KOPT-K1 (cell line): ENCODE measurements around the gene PAX6.

ENCODE experiments used
- H3K27ac ChIP-seq: fragments of 200-600 bp; sonication (generic); 2 replicates; pipeline ENCODE4 v1.5.1; 2016; ENCODE audit warnings: antibody characterized with exemption, mild to moderate bottlenecking, low read depth, low read length; ENCODE audit not compliant: poor library complexity, severe bottlenecking
- H3K36me3 ChIP-seq: fragments of 200-600 bp; sonication (generic); 2 replicates; pipeline ENCODE4 v1.5.1; 2017; ENCODE audit warnings: antibody characterized with exemption, mild to moderate bottlenecking, low read length, moderate library complexity; ENCODE audit not compliant: insufficient read depth
- H3K9me3 ChIP-seq: fragments of 200-600 bp; sonication (generic); 2 replicates; pipeline ENCODE4 v1.5.1; 2017; ENCODE audit warnings: antibody characterized with exemption, low read length, mild to moderate bottlenecking; ENCODE audit not compliant: insufficient read depth, poor library complexity, severe bottlenecking

PAX6 gene

DNA sequence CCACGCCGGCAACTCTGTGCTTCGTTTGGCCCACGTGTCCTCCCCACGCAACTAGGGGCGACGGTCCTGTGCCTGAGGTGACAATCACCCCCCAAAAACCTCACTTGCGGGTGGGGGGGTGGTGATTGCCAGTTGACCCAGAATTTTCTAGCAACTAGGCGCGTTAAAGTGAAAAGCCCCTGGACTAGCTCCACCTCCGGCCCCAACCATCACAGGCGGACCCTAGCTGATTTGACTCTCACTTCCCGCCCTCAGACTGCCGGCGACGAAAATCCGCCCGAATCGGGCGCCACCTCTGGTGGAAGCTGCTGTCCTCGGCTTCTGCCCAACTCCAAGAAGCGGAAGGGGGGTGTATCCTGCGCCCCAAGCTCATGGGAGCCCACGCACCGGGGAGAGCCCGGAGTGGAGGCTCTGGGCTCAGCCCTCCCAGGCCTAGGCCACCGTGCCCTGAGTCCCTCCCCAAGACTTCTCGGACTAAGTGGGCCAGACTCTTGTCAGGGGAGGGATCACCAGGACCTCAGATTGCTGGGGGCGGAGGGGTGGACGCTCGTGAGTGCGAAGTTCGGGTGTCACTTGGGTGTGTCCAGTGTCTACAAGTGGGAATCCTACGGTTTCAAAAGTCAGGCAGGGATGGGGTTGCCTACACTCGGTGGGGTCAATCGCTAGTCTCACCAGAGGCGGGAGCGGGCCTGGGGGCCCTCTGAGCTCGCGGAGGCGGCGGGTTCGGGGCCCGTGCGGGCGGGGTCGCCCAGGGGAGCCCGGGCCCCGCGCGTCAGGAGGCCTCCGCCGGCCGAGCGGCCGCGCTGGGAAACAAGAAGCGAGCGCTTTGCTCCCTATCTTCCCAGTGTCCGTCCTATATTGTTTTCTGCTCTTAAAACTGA is 12.3 kb downstream of the PAX6 start:
- no peaks in the 10 kb centered on the region for H3K36me3 ChIP-seq
- peaks cover 4% of the 10 kb centered on the region for H3K9me3 ChIP-seq

GRCh38 chr11:31798057-31798553 is 13.0 kb downstream of the PAX6 start:
- Histone ChIP-seq H3K27ac (no peak overlapping the region), H3K36me3 (no peaks in the 10 kb centered on the region), H3K9me3 (peaks cover 4% of the 10 kb centered on the region)

More for the DNA sequence above, 12.3 kb downstream of the PAX6 start:
- no peak overlapping the region for H3K27ac ChIP-seq

- peaks cover 4% of the 10 kb centered on the region for H3K9me3 ChIP-seq
- no peaks in the 10 kb centered on the region for H3K36me3 ChIP-seq
- no peak overlapping the region for H3K27ac ChIP-seq
These were observed 13.7 kb downstream of the PAX6 start for GRCh38 chr11:31797190-31798056.

DNA sequence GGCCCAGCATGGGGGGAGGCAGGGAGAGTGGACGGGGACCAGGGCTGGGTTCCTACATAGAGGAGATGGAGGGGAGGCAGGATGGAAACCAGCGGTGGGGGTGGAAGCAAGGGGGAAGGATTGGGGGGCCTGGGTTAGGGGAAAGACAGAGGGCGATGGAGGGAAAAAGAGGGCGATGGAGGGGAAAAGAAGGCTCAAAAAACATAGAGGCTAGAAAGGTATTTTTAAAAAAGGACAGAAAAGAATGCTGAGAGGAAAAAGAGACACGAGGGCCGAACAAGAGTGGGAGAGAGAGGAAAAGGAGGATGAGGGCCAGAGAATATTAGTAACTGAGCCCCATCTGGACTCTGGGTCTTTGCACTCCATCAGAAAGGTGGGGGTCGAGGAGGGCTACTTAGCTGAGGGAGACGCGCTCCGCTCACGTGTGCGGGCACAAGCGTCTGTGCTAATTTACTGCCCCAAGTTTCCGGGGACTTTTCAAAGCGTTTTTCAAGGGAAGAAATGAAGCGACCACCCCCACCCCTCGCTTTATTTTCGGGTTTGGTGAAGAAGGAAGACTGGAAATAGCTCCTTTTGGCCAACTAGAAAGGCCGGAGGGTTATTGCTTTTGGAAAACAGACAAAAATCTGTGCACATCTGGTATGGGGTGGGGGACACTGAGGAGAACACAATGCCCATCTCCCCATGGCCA is 14.5 kb downstream of the PAX6 start:
- H3K36me3 ChIP-seq, result no peaks in the 10 kb centered on the region
- H3K27ac ChIP-seq, result no peak overlapping the region
- peaks cover 4% of the 10 kb centered on the region for H3K9me3 ChIP-seq

- no peaks in the 10 kb centered on the region for H3K36me3 ChIP-seq
- no peak overlapping the region for H3K27ac ChIP-seq
- H3K9me3 ChIP-seq, result peaks cover 4% of the 10 kb centered on the region
These were observed 15.2 kb downstream of the PAX6 start for GRCh38 chr11:31795706-31796498.

DNA sequence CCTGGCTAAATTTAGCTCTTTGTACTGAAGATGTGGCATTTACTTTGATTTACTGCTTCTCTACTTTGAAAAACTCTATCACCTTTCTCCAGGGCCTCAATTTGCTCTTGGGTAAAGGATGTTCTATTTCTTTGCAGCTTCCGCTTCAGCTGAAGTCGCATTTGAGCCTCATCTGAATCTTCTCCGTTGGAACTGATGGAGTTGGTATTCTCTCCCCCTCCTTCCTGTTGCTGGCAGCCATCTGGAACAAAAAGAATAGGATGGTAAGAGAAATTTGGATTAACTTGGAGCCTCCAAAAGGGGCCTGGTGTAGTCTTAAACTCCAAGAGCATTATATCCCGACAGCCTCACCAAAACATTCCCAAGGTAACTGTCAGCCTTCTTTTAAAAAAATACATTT is 16.6 kb downstream of the PAX6 start:
- no peaks in the 10 kb centered on the region for H3K36me3 ChIP-seq
- peaks cover 4% of the 10 kb centered on the region for H3K9me3 ChIP-seq
- H3K27ac ChIP-seq, result no peak overlapping the region

GRCh38 chr11:31793264-31793663 is 17.9 kb downstream of the PAX6 start:
- H3K9me3 ChIP-seq, result no peaks in the 10 kb centered on the region
- H3K36me3 ChIP-seq, result no peaks in the 10 kb centered on the region

DNA sequence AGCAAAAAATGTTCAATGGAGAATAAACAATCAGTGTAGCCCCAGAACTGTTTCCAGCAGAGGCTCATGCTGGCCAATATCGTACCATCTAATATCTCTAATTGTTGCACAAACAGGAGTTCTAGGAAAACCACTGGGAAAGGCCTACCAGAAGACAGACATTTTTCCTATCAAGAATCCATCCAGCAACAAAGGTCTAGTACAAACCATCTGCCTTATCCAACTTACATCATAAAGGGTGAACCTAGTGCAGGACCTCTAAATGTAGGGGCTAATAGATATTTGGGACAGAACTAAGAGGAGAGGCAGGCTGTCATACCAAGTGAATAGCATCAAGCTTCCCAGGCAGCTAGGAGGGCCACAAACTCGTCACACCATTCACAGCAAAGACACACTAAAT is 18.7 kb downstream of the PAX6 start:
- Histone ChIP-seq H3K36me3 (no peaks in the 10 kb centered on the region), H3K9me3 (no peaks in the 10 kb centered on the region), H3K27ac (no peak overlapping the region)

More at GRCh38 chr11:31793264-31793663, 17.9 kb downstream of the PAX6 start:
- H3K27ac ChIP-seq, result no peak overlapping the region

GRCh38 chr11:31792036-31792435 is 19.1 kb downstream of the PAX6 start:
- no peaks in the 10 kb centered on the region for H3K36me3 ChIP-seq
- H3K27ac ChIP-seq, result no peak overlapping the region

GRCh38 chr11:31790649-31791048 is 20.5 kb downstream of the PAX6 start:
- Histone ChIP-seq H3K36me3 (no peaks in the 10 kb centered on the region), H3K27ac (no peak overlapping the region)

More at GRCh38 chr11:31792036-31792435, 19.1 kb downstream of the PAX6 start:
- no peaks in the 10 kb centered on the region for H3K9me3 ChIP-seq

DNA sequence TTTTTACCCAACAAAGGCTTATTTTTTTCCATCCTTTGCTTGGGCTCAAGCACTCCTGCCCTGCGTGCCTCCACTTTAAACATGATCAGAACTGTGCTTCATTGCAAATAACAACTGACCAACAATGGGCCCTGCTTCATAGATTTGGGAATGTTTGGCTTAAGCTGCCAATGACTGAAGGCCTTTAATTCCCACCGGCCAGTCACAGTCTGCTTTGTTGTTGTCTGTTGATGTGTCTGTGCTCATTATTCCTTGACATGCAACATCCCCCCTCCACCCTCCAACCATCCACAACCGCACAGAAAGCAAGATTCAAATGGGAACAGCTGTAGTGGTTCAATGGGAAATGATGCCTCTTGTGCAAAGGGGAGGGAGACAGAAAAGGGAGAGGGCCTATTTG is 23.0 kb downstream of the PAX6 start:
- Histone ChIP-seq H3K9me3 (no peaks in the 10 kb centered on the region), H3K27ac (no peak overlapping the region), H3K36me3 (no peaks in the 10 kb centered on the region)

More at GRCh38 chr11:31790649-31791048, 20.5 kb downstream of the PAX6 start:
- H3K9me3 ChIP-seq, result no peaks in the 10 kb centered on the region

DNA sequence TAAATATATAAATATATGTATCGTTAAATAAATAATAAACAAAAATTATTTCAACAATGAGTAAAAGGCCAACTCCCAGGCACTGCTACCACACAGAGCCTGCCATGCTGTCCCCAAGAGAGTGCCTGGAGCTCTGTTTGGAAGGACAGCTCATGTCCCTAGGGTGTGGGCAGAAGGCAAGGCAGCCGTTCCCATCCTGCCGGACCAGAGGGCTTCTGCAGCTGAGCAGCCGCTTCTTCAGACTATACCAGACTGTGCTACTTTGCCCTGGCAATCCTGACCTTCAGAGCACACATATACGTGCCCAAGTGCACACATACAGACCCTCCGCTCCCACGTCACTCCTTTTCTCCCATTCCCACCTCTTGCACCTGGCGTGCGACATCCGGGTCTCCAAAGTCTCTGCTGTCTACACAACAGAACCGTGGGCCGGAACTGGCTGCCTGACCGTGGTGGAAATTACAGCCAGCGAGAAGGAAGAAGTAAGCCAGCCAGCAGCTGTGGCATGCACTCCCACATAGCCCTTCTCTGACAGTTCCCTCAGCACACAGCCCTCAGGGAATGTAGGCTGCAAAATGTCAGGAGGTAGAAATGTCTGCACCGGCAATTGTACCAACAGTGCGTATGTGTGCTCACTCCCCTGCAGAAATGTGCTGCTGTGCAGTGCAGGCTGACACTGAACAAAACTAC is 24.0 kb downstream of the PAX6 start:
- Histone ChIP-seq H3K27ac (no peak overlapping the region), H3K9me3 (no peaks in the 10 kb centered on the region), H3K36me3 (no peaks in the 10 kb centered on the region)

DNA sequence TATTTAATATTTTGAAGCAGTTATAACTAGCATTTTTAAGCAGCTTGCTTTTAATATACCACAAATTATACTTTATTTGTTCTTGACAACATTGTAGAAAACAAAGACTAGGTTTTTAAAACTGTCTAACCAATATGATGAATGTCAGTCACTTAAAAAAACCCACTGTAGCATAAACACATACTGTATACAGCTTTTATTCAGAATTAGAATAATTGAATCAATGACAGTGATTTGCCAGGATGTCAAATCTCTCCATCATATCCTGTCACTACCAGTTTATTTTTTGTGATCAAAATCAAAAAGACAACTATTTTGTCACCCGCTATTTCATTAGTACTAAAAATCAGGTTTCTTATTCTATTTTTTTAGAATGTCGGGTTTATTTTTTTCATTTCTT is 26.5 kb downstream of the PAX6 start:
- H3K36me3 ChIP-seq, result no peaks in the 10 kb centered on the region
- H3K9me3 ChIP-seq, result no peaks in the 10 kb centered on the region
- H3K27ac ChIP-seq, result no peak overlapping the region

- no peaks in the 10 kb centered on the region for H3K36me3 ChIP-seq
- H3K9me3 ChIP-seq, result no peaks in the 10 kb centered on the region
- no peak overlapping the region for H3K27ac ChIP-seq
These were observed 27.9 kb downstream of the PAX6 start for GRCh38 chr11:31783252-31783651.
